Ovary (tissue), 9 donors: Measurements from ENCODE around the gene LRRC56. TPM values are rescaled to one million over a fixed set of nuclear protein-coding genes. Genes with fewer than 3 reads are reported as not detected.

Source experiments
- DNase-seq, 5 donors: peaks; one replicate each; pipeline ENCODE4 v3.0.0-alpha.2; 2019 to 2020
- H3K27ac ChIP-seq, 2 donors: fragments of 200-600 bp; one replicate each; pipeline versions ENCODE4 v1.5.1 to v1.8.0; 2019 to 2022
- H3K27me3 ChIP-seq: fragments of 200-600 bp; one replicate; pipeline ENCODE4 v1.8.0; 2022
- H3K36me3 ChIP-seq: fragments of 200-600 bp; sonication (generic); one replicate; pipeline ENCODE4 v1.5.1; 2019
- H3K4me1 ChIP-seq: one replicate; pipeline ENCODE4 v1.8.1; 2013; ENCODE audit warnings: mild to moderate bottlenecking, moderate library complexity; ENCODE audit not compliant: insufficient read depth
- H3K4me3 ChIP-seq: fragments of 200-600 bp; sonication (generic); one replicate; pipeline ENCODE4 v1.5.1; 2017
- H3K9me3 ChIP-seq, 2 donors: fragments of 200-600 bp in 1 of 2; sonication (generic) in 1 of 2; one replicate each; pipeline versions ENCODE4 v1.5.1 to v1.8.1; 2013 to 2019; ENCODE audit warnings: mild to moderate bottlenecking in 1 of 2, moderate library complexity in 1 of 2
- EP300 ChIP-seq: sonication (generic); formaldehyde crosslinking; IDR thresholded peaks from one replicate; pipeline ENCODE4 v1.6.1; 2017; ENCODE audit warnings: antibody characterized with exemption
- POLR2A ChIP-seq: fragments of 450-650 bp; IDR thresholded peaks from one replicate; pipeline ENCODE4 v1.6.1; 2017; ENCODE audit warnings: antibody characterized with exemption, mild to moderate bottlenecking, moderate library complexity
- WGBS, 3 donors: extraction: QIAGEN DNeasy Blood & Tissue Kit in 1 of 3; methylation state at CpG; one replicate each; pipeline versions ENCODE4 v1.1.5 to v1.1.7; 2013 to 2017; 5-methylcytosine and 5-hydroxymethylcytosine counted together
- intact Hi-C, 4 donors: fragments of 100-400 bp; cut with DNase I; formaldehyde crosslinking; loops; one replicate each; pipeline versions ENCODE4 v1.11.0 to v1.15.1; 2022 to 2023
- polyA plus RNA-seq, 2 donors: library from polyadenylated mRNA; stranded (reverse); fragments of 200-250 nt in 1 of 2; fragments of 350-450 nt in 1 of 2; fragmentation: Illumina TruSeq in 1 of 2; extraction: RNeasy Lipid Tissue Mini Kit (QIAGEN cat#74804) in 1 of 2; gene quantifications; one replicate each; pipeline ENCODE4 v1.2.3, GENCODE V29; 2013 to 2014
- total RNA-seq, 7 donors: library from RNA; depleted of rRNA in 2 of 7; stranded (reverse); fragments of >200 nt in 2 of 7; fragmentation: NEBNext Ultra II Directional in 3 of 7; extraction: Animal tissue kit (Norgen Biotek cat#: 25700) in 3 of 7; gene quantifications; one replicate each; pipeline versions ENCODE4 v1.1.0 to v1.2.4, GENCODE V29; 2016 to 2023
- TF ChIP-seq, protein P1 (sequence below), 3 donors: fragments of 450-650 bp in 2 of 3; fragments of 200-600 bp in 1 of 3; IDR thresholded peaks; one replicate each; pipeline versions ENCODE4 v1.5.1 to v1.8.0; 2016 to 2022; ENCODE audit warnings: antibody characterized with exemption in 3 of 3, mild to moderate bottlenecking in 1 of 3
- donor health status: DM: no; HTN: no; CAD: no; lungs with moderate emphysema.
- donor health status: DM: no; HTN: no; CAD: no.
- donor health status: Bipolar disorder and iron deficiency.
- donor health status: DM: yes; HTN: yes; CAD: no.
- donor health status: DM: no; HTN: no; CAD: no.
- donor health status: DM: yes; HTN: yes; CAD: no.

The LRRC56 gene
- total and polyA plus RNA-seq, 9 donors, result 0.60 to 6.2 (median 2.0) TPM; not detected in 1

DNA sequence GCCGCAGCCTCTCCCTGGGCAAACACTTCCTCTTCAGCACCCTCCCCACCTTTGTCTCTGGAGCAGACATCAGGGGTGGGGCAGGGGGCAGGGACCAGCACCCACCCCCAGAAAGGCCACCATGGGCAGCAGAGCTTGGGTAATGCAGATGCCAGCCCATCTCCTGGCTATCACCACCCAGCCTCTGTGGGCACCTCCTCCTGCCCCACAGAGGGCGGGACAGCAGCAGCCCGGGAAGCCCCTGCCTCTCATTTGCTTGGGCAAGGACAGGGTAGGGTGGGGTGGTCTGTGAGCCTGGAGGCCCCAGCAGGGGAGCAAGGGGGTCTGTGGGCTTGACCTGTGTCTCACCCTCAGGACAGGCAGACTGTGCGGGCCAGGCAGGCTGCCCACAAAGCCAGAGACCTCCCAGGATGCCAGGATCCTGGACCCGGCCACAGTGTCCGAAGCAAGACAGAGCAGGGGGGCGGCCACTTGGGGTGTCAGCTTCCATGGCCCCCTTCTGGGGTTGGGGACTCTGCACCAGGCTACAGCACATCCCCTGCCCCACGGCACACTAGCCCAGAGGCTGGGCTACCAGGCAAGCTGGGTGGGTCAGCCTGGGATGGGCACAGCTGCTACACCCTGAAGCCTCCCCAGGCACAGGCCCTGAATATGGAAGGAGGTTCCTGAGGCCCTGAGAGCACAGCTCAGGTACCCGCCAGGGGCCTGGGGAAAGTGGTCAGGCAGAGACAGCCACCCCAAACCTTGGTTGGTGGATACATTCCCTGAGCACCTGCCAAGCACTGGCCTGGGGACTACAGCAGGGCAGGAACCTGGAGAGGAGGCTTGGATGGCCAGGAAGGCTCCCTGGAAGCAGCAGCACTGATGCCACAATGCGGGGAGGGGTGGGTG is 34.8 kb upstream of the LRRC56 start:
- no peak overlapping the region for H3K4me3 ChIP-seq
- WGBS, 3 donors, result 80 to 84% (median 81%) methylated on average over 8 to 10 of the region's 10 CpGs

DNA sequence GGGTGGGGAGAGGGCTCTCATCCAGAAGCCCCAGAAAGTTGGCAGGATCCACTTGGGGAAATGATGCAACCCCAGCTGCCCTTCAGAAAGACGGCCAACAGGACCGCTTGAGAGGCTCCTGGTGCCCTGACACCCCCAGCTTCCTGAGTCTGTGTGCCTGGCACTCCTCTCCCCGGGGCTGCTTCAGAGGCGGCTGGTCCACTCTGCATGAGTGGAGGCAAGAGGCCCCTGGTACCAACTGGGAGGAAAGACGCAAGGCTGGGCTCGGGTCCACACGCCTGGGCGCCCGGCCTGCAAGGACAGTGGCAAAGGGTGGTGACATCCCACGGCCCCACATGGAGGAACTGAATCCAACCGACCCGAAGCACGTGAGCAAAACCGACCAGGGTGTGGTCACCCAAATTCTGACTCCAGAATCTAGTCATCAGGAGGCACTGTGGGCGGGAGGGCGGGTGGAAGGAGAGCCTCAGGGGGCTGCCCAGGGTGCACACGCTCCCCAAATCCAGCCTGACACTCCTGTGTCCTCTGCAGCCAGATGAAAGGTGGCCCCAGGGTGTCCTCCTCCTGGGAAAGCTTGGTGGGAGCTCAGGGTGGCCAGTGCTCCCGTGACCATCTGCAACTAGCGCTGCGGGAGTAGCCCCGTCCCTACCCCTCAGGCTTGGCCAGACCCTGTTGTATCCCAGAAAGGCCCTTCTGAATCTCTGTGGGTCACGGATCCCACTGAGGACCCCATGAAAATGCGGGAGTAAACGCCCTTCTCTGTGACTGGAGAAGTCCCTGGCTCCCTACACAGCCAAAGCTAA is 33.9 kb upstream of the LRRC56 start:
- Histone ChIP-seq H3K4me1 (peaks cover 14% of the 10 kb centered on the region), H3K4me3 (peak overlapping the region; percentile 25), H3K27me3 (no peaks in the 10 kb centered on the region), H3K27ac (peak overlapping the region; percentile 64 to 75), H3K36me3 (no peaks in the 10 kb centered on the region), H3K9me3 (no peaks in the 10 kb centered on the region)
- 53 to 56% (median 55%) methylated on average over 23 to 24 of the region's 24 CpGs for WGBS, 3 donors
- peak in 3 of 5 donors; percentile 47 to 63 (median 52) for DNase-seq
- no peak for TF ChIP-seq EP300
- TF ChIP-seq, protein P1, sequence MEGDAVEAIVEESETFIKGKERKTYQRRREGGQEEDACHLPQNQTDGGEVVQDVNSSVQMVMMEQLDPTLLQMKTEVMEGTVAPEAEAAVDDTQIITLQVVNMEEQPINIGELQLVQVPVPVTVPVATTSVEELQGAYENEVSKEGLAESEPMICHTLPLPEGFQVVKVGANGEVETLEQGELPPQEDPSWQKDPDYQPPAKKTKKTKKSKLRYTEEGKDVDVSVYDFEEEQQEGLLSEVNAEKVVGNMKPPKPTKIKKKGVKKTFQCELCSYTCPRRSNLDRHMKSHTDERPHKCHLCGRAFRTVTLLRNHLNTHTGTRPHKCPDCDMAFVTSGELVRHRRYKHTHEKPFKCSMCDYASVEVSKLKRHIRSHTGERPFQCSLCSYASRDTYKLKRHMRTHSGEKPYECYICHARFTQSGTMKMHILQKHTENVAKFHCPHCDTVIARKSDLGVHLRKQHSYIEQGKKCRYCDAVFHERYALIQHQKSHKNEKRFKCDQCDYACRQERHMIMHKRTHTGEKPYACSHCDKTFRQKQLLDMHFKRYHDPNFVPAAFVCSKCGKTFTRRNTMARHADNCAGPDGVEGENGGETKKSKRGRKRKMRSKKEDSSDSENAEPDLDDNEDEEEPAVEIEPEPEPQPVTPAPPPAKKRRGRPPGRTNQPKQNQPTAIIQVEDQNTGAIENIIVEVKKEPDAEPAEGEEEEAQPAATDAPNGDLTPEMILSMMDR (IDR thresholded peaks at IDR 0.05), result no peak
- TF ChIP-seq POLR2A, result no peak
- intact Hi-C loops, result loop anchor here in 1 of 4 donors (10.0 kb wide), 1 partner anchor 49 kb away; the partner anchor contains the start of gene PTDSS2

More for the DNA sequence above, 34.8 kb upstream of the LRRC56 start:
- peak in 3 of 5 donors; percentile 44 to 54 (median 45) for DNase-seq
- TF ChIP-seq, protein P1 (IDR thresholded peaks at IDR 0.05), result no peak
- TF ChIP-seq EP300, result no peak
- Histone ChIP-seq H3K27ac (no peak overlapping the region), H3K9me3 (no peaks in the 10 kb centered on the region), H3K27me3 (no peaks in the 10 kb centered on the region), H3K4me1 (peaks cover 9% of the 10 kb centered on the region), H3K36me3 (no peaks in the 10 kb centered on the region)
- intact Hi-C loops, result loop anchor here in 1 of 4 donors (10.0 kb wide), 1 partner anchor 48 kb away; the partner anchor contains the start of gene PTDSS2

DNA sequence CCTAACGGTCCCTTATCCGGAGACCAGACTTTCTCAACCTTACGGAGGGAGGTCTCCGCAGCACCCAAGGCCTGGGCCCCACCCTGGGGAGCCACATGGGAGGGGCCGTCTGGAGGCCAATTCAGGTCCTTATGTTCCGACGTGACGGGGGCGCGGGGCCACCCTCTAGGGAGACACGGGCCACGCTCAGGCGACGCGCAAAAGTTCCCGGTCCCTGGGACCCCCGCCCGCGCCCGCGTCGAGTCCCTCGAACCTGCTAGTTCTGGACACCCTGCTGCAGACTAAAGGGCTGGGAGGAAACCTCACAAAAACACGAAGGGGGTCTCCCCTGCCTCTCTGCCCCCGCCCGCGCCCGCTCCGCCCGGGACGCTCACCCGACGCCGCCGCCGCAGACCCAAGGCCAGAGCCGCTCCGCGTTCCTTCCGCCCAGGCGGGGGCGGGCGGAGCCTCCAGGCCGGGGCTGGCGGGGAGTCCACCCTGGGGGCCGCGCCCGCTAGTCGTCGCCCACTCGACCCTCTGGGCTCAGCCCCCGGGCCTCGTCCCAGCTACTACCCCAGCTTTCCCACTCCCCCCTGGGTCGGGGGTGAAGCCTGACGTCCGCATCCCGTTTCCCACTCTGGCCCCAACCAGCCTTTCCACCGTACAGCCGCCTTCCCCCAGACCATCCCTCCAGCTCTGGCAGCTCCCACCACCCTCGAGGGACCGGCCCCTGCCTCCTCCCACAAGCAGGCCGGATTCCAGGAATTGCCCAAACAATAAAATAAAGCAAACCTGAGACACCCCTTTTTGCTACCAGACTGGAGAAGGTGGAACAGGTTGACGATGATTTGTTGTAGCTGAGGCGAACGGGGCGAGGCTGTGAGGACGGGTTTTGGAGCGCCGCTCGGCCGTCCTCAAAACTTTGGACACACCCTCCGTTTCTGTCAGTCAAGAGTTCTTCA is 33.0 kb upstream of the LRRC56 start:
- TF ChIP-seq, protein P1 (IDR thresholded peaks at IDR 0.05), result no peak
- TF ChIP-seq POLR2A (no peak), EP300 (no peak)
- peak; percentile 53 to 80 (median 68) for DNase-seq
- intact Hi-C loops, result loop anchor here in 1 of 4 donors (10.0 kb wide), 1 partner anchor 50 kb away; the partner anchor contains the start of gene PTDSS2
- Histone ChIP-seq H3K9me3 (no peaks in the 10 kb centered on the region), H3K4me1 (peaks cover 14% of the 10 kb centered on the region), H3K4me3 (peak overlapping the region; percentile 25), H3K27ac (peak overlapping the region; percentile 64 to 75), H3K36me3 (no peaks in the 10 kb centered on the region), H3K27me3 (no peaks in the 10 kb centered on the region)
- WGBS, 3 donors, result 2 to 6% (median 2%) methylated on average over 59 to 72 of the region's 72 CpGs
